GM18867 (cell line): ENCODE measurements around the gene PELO.

Experiments
- ATAC-seq: cut with Tn5 transposase; IDR thresholded peaks from one replicate; pipeline ENCODE4 v1.9.1; 2021; ENCODE audit warnings: mild to moderate bottlenecking, moderate library complexity; ENCODE audit not compliant: unreplicated experiment

Gene PELO

GRCh38 chr5:52771343-52772039 is 16.2 kb upstream of the PELO start:
- ATAC-seq = peak; percentile 99

GRCh38 chr5:52772668-52773067 is 15.0 kb upstream of the PELO start:
- ATAC-seq = no peak

GRCh38 chr5:52773342-52773741 is 14.4 kb upstream of the PELO start:
- ATAC-seq = no peak

- ATAC-seq = no peak
Observed at GRCh38 chr5:52774005-52774410, 13.7 kb upstream of the PELO start.

- ATAC-seq = no peak
Observed at GRCh38 chr5:52776116-52776515, 11.6 kb upstream of the PELO start.

GRCh38 chr5:52777186-52777585 is 10.5 kb upstream of the PELO start:
- ATAC-seq = no peak

GRCh38 chr5:52778781-52779180 is 8.9 kb upstream of the PELO start:
- no peak for ATAC-seq

GRCh38 chr5:52779213-52779612 is 8.5 kb upstream of the PELO start:
- no peak for ATAC-seq

GRCh38 chr5:52783226-52783959 is 4.3 kb upstream of the PELO start:
- no peak for ATAC-seq

GRCh38 chr5:52784737-52785136 is 3.0 kb upstream of the PELO start:
- ATAC-seq = no peak

GRCh38 chr5:52786391-52786790 is 1.3 kb upstream of the PELO start:
- ATAC-seq = no peak

- ATAC-seq = peak; percentile 53
Observed at GRCh38 chr5:52786949-52787599, 642 bp upstream of the PELO start.

- no peak for ATAC-seq
Observed at GRCh38 chr5:52788505-52788821, 747 bp downstream of the PELO start.

- ATAC-seq = no peak
Observed at GRCh38 chr5:52789378-52789777, 1.7 kb downstream of the PELO start.

GRCh38 chr5:52789851-52790250 is 2.1 kb downstream of the PELO start:
- ATAC-seq = no peak

- ATAC-seq = no peak
Observed at GRCh38 chr5:52791366-52791765, 3.6 kb downstream of the PELO start.

- ATAC-seq = no peak
Observed at GRCh38 chr5:52794519-52794918, 6.8 kb downstream of the PELO start.

- ATAC-seq = no peak
Observed at GRCh38 chr5:52796031-52796430, 8.3 kb downstream of the PELO start.

- no peak for ATAC-seq
Observed at GRCh38 chr5:52796516-52797103, 8.9 kb downstream of the PELO start.

- ATAC-seq = no peak
Observed at GRCh38 chr5:52798938-52799337, 11.2 kb downstream of the PELO start.

GRCh38 chr5:52799358-52799982 is 11.8 kb downstream of the PELO start:
- ATAC-seq = peak; percentile 31
